Measurements from ENCODE around the gene CREB5.

DNA sequence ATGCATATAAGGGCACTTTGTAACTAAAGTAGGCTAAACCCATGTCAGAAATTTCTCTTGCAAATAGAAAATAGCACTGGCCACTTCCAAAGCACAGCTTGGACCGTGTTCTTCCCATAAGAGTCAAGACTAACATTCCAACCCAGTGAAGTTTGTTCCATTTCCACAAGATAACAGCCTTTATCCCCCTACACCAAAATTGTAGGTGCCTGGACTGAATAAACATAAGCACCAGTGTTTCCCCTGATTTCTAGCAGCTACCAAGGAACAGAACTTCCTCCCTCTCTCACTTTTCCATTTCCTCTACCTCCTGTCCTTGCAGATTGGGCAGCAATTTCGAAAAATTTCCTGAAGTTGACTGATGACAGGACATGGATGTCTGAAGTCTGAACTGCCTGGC, 219.7 kb downstream of the CREB5 start:
- no peak for TF ChIP-seq CTCF (IDR thresholded peaks at IDR 0.05)
- TF ChIP-seq POLR2A (IDR thresholded peaks at IDR 0.05), result no peak
